OCI-LY7 (cell line): Measurements from ENCODE around the gene DYNLL1.

Source experiments
- CTCF ChIP-seq: fragments of 200-600 bp; sonication (generic); conservative IDR thresholded peaks from 2 replicates; pipeline ENCODE4 v1.5.1; 2014; ENCODE audit warnings: mild to moderate bottlenecking, antibody characterized with exemption, low read length, moderate library complexity, mixed read lengths
- EZH2phosphoT487 ChIP-seq: fragments of 200-600 bp; sonication (generic); IDR thresholded peaks from 2 replicates; pipeline ENCODE4 v1.6.1; 2018; ENCODE audit warnings: low read depth, borderline replicate concordance, mild to moderate bottlenecking, mixed run types, antibody characterized with exemption, low read length, moderate library complexity, mixed read lengths

GRCh38 chr12:120474616-120474960 lies 21.3 kb upstream of the DYNLL1 start:
- no peak for TF ChIP-seq CTCF
- TF ChIP-seq EZH2phosphoT487: no peak
